ENCODE results near the gene UPF3A. TPM values are rescaled to one million over a fixed set of nuclear protein-coding genes. Genes with fewer than 3 reads are reported as not detected.
"Not testable (repeated sequence)": the region's sequence is repeated elsewhere in the genome, so short reads cannot be mapped to it uniquely, and the experiment has no call there.

Gene UPF3A
- total RNA-seq, 2 donors from 2014 or later, result 14.1 to 20.7 TPM

- peaks cover 51% of the 10 kb centered on the region for H3K36me3 ChIP-seq
- no peaks in the 10 kb centered on the region for H3K9me3 ChIP-seq
- no peak for TF ChIP-seq CTCF (IDR thresholded peaks at IDR 0.05)
- H3K27ac ChIP-seq, result no peak overlapping the region
- no peak overlapping the region for H3K4me3 ChIP-seq
- DNase-seq (ENCODE audit: low spot score), result no peak
- H3K27me3 ChIP-seq, result no peaks in the 10 kb centered on the region
- peaks cover 0 to 23% of the 10 kb centered on the region in 2 donors for H3K4me1 ChIP-seq
These were observed 41.9 kb downstream of the UPF3A start for GRCh38 chr13:114323349-114323748.

GRCh38 chr13:114324334-114324733 is 42.9 kb downstream of the UPF3A start:
- no peak for TF ChIP-seq CTCF (IDR thresholded peaks at IDR 0.05)
- H3K36me3 ChIP-seq, result peaks cover 51% of the 10 kb centered on the region
- no peak overlapping the region for H3K27ac ChIP-seq

GRCh38 chr13:114325729-114326128 is 44.3 kb downstream of the UPF3A start:
- no peak for DNase-seq (ENCODE audit: low spot score)
- Histone ChIP-seq H3K27ac (no peak overlapping the region), H3K4me1 (peaks cover 0 to 4% of the 10 kb centered on the region in 2 donors), H3K36me3 (peaks cover 51% of the 10 kb centered on the region), H3K9me3 (no peaks in the 10 kb centered on the region), H3K27me3 (no peaks in the 10 kb centered on the region), H3K4me3 (no peak overlapping the region)
- TF ChIP-seq CTCF (IDR thresholded peaks at IDR 0.05), result no peak

More at GRCh38 chr13:114324334-114324733, 42.9 kb downstream of the UPF3A start:
- H3K4me3 ChIP-seq, result no peak overlapping the region
- no peaks in the 10 kb centered on the region for H3K9me3 ChIP-seq
- no peak for DNase-seq (ENCODE audit: low spot score)
- no peaks in the 10 kb centered on the region for H3K27me3 ChIP-seq
- peaks cover 0 to 15% of the 10 kb centered on the region in 2 donors for H3K4me1 ChIP-seq

GRCh38 chr13:114328034-114328433 is 46.6 kb downstream of the UPF3A start:
- DNase-seq (ENCODE audit: low spot score), result no peak
- Histone ChIP-seq H3K4me3 (no peak overlapping the region), H3K27ac (no peak overlapping the region), H3K9me3 (no peaks in the 10 kb centered on the region), H3K27me3 (no peaks in the 10 kb centered on the region), H3K36me3 (peaks cover 30% of the 10 kb centered on the region), H3K4me1 (peaks cover 0 to 4% of the 10 kb centered on the region in 2 donors)
- TF ChIP-seq CTCF (IDR thresholded peaks at IDR 0.05), result no peak

GRCh38 chr13:114328595-114328994 is 47.2 kb downstream of the UPF3A start:
- H3K4me3 ChIP-seq, result no peak overlapping the region
- no peak for TF ChIP-seq CTCF (IDR thresholded peaks at IDR 0.05)
- peaks cover 0 to 4% of the 10 kb centered on the region in 2 donors for H3K4me1 ChIP-seq
- DNase-seq (ENCODE audit: low spot score), result no peak
- no peaks in the 10 kb centered on the region for H3K9me3 ChIP-seq
- H3K27ac ChIP-seq, result no peak overlapping the region
- no peaks in the 10 kb centered on the region for H3K27me3 ChIP-seq
- peaks cover 26% of the 10 kb centered on the region for H3K36me3 ChIP-seq

- DNase-seq (ENCODE audit: low spot score), result no peak
- no peaks in the 10 kb centered on the region for H3K27me3 ChIP-seq
- H3K27ac ChIP-seq, result no peak overlapping the region
These were observed 48.7 kb downstream of the UPF3A start for GRCh38 chr13:114330086-114330485.

GRCh38 chr13:114333881-114334280 is 52.5 kb downstream of the UPF3A start:
- H3K27me3 ChIP-seq; H3K27ac ChIP-seq; H3K36me3 ChIP-seq; DNase-seq (ENCODE audit: low spot score); H3K4me3 ChIP-seq; H3K9me3 ChIP-seq; H3K4me1 ChIP-seq: not testable (repeated sequence)

More at GRCh38 chr13:114330086-114330485, 48.7 kb downstream of the UPF3A start:
- Histone ChIP-seq H3K4me3 (no peak overlapping the region), H3K36me3 (peaks cover 11% of the 10 kb centered on the region), H3K9me3 (no peaks in the 10 kb centered on the region), H3K4me1 (peaks cover 0 to 4% of the 10 kb centered on the region in 2 donors)
- no peak for TF ChIP-seq CTCF (IDR thresholded peaks at IDR 0.05)
